ENCODE data around the gene PLA2R1. TPM values are rescaled to one million over a fixed set of nuclear protein-coding genes. Genes with fewer than 3 reads are reported as not detected.

Gene PLA2R1
- polyA plus RNA-seq, 2 of the 4 experiments (the other 2 are of a cell fraction) = 3.3 to 6.8 TPM

- peak in 1 of 2 experiments; percentile 43; a peak in 2 of 5 replicates for TF ChIP-seq RAD21 (conservative IDR thresholded peaks at IDR 0.05 in 1 of 2, IDR thresholded peaks at IDR 0.05 in 1 of 2)
- no peak for TF ChIP-seq ZNF302 (CRISPR knock-in tag; IDR thresholded peaks at IDR 0.05)
- TF ChIP-seq GATA3 (IDR thresholded peaks at IDR 0.05; ENCODE audit: borderline replicate concordance) = no peak
- TF ChIP-seq TFCP2L1 (CRISPR knock-in tag; IDR thresholded peaks at IDR 0.05) = no peak
- no peak for TF ChIP-seq PHF8 (IDR thresholded peaks at IDR 0.05; ENCODE audit: borderline replicate concordance, low read depth)
- TF ChIP-seq NPAS2 (CRISPR knock-in tag; IDR thresholded peaks at IDR 0.05; ENCODE audit: borderline replicate concordance) = no peak
- TF ChIP-seq RCOR1 (IDR thresholded peaks at IDR 0.05; ENCODE audit: low read depth, low read length) = no peak
- TF ChIP-seq TP53 (CRISPR knock-in tag; IDR thresholded peaks at IDR 0.05) = no peak
- no peak for TF ChIP-seq ZC3H11A (IDR thresholded peaks at IDR 0.05)
- TF ChIP-seq CTCF (IDR thresholded peaks at IDR 0.05) = peak; percentile 41
- TF ChIP-seq ELK1 (IDR thresholded peaks at IDR 0.05; ENCODE audit: low read depth, low read length) = no peak
- DNase-seq (ENCODE audit: low read depth in 1 of 2, low spot score in 1 of 2) (peak in 1 of 2 experiments; percentile 21), ATAC-seq (peak in 1 of 2 experiments; percentile 67; a peak in 3 of 6 replicates), FAIRE-seq (no peak)
- Histone ChIP-seq H3K4me3 (no peak overlapping the region), H3K4me2 (no peak overlapping the region), H3K9me3 (no peaks in the 10 kb centered on the region), H3K4me1 (no peaks in the 10 kb centered on the region), H3K27ac (no peak overlapping the region)
- POLR2A ChIA-PET = no interaction called here
- WGBS (ENCODE audit: missing lambda C conversion rate) = 72% methylated on average over 3 of the region's 3 CpGs
- CTCF ChIA-PET = interaction anchor here (0.8 to 3.6 kb wide), 10 partner anchors 9 to 980 kb away, joined by 3 to 28 read pairs (median 4); partner anchors contain the start of gene PLA2R1
Observed at GRCh38 chr2:160085662-160086061, 23.2 kb upstream of the PLA2R1 start.

- H3K4me3 ChIP-seq = no peak overlapping the region
- POLR2A ChIA-PET = no interaction called here
- DNase-seq (ENCODE audit: low read depth in 1 of 2, low spot score in 1 of 2) (no peak), FAIRE-seq (no peak), ATAC-seq (no peak)
- TF ChIP-seq ESRRA (IDR thresholded peaks at IDR 0.05; ENCODE audit: borderline replicate concordance, low read length) (no peak), RAD21 (conservative IDR thresholded peaks at IDR 0.05 in 1 of 2, IDR thresholded peaks at IDR 0.05 in 1 of 2) (no peak), GATA3 (IDR thresholded peaks at IDR 0.05; ENCODE audit: borderline replicate concordance) (no peak), RFX5 (IDR thresholded peaks at IDR 0.05) (no peak), JUN (IDR thresholded peaks at IDR 0.05) (no peak), CHD2 (IDR thresholded peaks at IDR 0.05; ENCODE audit: low read length, partially characterized antibody) (no peak), EP300 (IDR thresholded peaks at IDR 0.05) (no peak), HOXB13 (CRISPR knock-in tag; IDR thresholded peaks at IDR 0.05; ENCODE audit: low read depth) (no peak), HOXA7 (CRISPR knock-in tag; IDR thresholded peaks at IDR 0.05) (no peak), FOSL2 (IDR thresholded peaks at IDR 0.05) (no peak), FOSL2 (CRISPR knock-in tag; IDR thresholded peaks at IDR 0.05) (no peak), HES2 (IDR thresholded peaks at IDR 0.05) (no peak), MAFK (IDR thresholded peaks at IDR 0.05; ENCODE audit: partially characterized antibody) (no peak), HEYL (CRISPR knock-in tag; IDR thresholded peaks at IDR 0.05) (no peak), JUNB (IDR thresholded peaks at IDR 0.05) (no peak), TP53 (CRISPR knock-in tag; IDR thresholded peaks at IDR 0.05) (no peak), ELK1 (IDR thresholded peaks at IDR 0.05; ENCODE audit: low read depth, low read length) (no peak), PBX3 (IDR thresholded peaks at IDR 0.05) (no peak)
- H3K27ac ChIP-seq = no peak overlapping the region
- no peak overlapping the region for H3K4me2 ChIP-seq
- CTCF ChIA-PET = interaction anchor here (0.7 to 4.0 kb wide), 9 partner anchors 8 to 985 kb away, joined by 3 to 28 read pairs (median 4); no protein-coding TSS in a partner anchor
- H3K9me3 ChIP-seq = no peaks in the 10 kb centered on the region
- WGBS (ENCODE audit: missing lambda C conversion rate) = 53% methylated on average over 4 of the region's 4 CpGs
- peaks cover 14% of the 10 kb centered on the region; the same call in 2 of the 3 replicates for H3K4me1 ChIP-seq
Observed at GRCh38 chr2:160077912-160078810, 15.7 kb upstream of the PLA2R1 start.

Measured in A549 (cell line).